Colonic mucosa (tissue), 4 donors: ENCODE data around the gene DSCAML1. TPM values are rescaled to one million over a fixed set of nuclear protein-coding genes. Genes with fewer than 3 reads are reported as not detected.
"Not testable (repeated sequence)": the region's sequence is repeated elsewhere in the genome, so short reads cannot be mapped to it uniquely, and the experiment has no call there.

Experiments used
- DNase-seq: peaks from one replicate; pipeline ENCODE4 v3.0.0-alpha.2; 2020
- H3K27ac ChIP-seq: fragments of 200-600 bp; one replicate; pipeline ENCODE4 v1.8.0; 2021
- H3K27me3 ChIP-seq: fragments of 200-600 bp; one replicate; pipeline ENCODE4 v1.8.0; 2021
- H3K36me3 ChIP-seq: fragments of 200-600 bp; one replicate; pipeline ENCODE4 v1.8.0; 2021
- H3K4me1 ChIP-seq: fragments of 200-600 bp; one replicate; pipeline ENCODE4 v1.8.0; 2021; ENCODE audit warnings: mild to moderate bottlenecking
- H3K4me3 ChIP-seq: fragments of 200-600 bp; one replicate; pipeline ENCODE4 v1.8.0; 2021
- H3K9ac ChIP-seq, 2 donors: one replicate each; pipeline ENCODE4 v1.7.0; 2013; ENCODE audit warnings: control low read depth in 2 of 2, low read depth in 2 of 2, low read length in 2 of 2
- H3K9me3 ChIP-seq: fragments of 200-600 bp; one replicate; pipeline ENCODE4 v1.8.0; 2021
- intact Hi-C: fragments of 100-400 bp; cut with DNase I; formaldehyde crosslinking; loops from one replicate; pipeline ENCODE4 v1.14.1; 2022
- total RNA-seq, 2 donors: library from RNA; stranded (reverse); fragmentation: NEBNext Ultra II Directional in 1 of 2; extraction: Animal tissue kit (Norgen Biotek cat#: 25700) in 1 of 2; gene quantifications; one replicate each; pipeline ENCODE4 v1.2.1, GENCODE V29; 2021
- TF ChIP-seq, protein P1 (sequence below): fragments of 200-600 bp; IDR thresholded peaks from one replicate; pipeline ENCODE4 v1.8.0; 2022; ENCODE audit warnings: antibody characterized with exemption, mild to moderate bottlenecking
- donor health status: healthy.
- donor health status: DM: no; HTN: no; CAD: no.
- donor health status: DM: no; HTN: no; CAD: no.

DSCAML1 gene
- total RNA-seq, 2 donors from 2014 or later: 1.2 to 4.3 TPM

DNA sequence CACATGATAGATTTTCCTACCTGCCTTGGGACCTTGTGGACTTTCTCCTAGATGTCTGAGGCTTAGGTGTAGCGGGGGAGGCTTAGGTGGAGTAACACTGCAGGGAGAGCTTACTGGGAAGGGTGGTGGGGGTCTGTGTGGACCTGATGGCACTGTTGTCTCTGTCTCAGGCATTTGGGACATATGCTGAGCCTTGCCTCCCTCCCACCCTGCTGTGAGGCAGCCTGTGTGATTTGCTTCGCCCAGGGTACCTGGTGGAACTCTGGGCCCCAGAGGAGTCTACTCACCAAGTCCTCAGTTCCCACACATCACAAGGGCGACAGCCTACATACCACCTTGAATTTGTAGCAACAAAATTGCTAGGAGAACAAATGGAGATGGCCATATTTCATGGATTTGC, 388.7 kb downstream of the DSCAML1 start:
- no peak for DNase-seq
- Histone ChIP-seq H3K27ac (no peak overlapping the region), H3K4me1 (no peaks in the 10 kb centered on the region), H3K9me3 (no peaks in the 10 kb centered on the region), H3K27me3 (no peaks in the 10 kb centered on the region), H3K36me3 (peaks cover 5% of the 10 kb centered on the region), H3K4me3 (no peak overlapping the region), H3K9ac (no peak overlapping the region)
- TF ChIP-seq, protein P1, sequence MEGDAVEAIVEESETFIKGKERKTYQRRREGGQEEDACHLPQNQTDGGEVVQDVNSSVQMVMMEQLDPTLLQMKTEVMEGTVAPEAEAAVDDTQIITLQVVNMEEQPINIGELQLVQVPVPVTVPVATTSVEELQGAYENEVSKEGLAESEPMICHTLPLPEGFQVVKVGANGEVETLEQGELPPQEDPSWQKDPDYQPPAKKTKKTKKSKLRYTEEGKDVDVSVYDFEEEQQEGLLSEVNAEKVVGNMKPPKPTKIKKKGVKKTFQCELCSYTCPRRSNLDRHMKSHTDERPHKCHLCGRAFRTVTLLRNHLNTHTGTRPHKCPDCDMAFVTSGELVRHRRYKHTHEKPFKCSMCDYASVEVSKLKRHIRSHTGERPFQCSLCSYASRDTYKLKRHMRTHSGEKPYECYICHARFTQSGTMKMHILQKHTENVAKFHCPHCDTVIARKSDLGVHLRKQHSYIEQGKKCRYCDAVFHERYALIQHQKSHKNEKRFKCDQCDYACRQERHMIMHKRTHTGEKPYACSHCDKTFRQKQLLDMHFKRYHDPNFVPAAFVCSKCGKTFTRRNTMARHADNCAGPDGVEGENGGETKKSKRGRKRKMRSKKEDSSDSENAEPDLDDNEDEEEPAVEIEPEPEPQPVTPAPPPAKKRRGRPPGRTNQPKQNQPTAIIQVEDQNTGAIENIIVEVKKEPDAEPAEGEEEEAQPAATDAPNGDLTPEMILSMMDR: no peak
- intact Hi-C loops: no loop called here

DNA sequence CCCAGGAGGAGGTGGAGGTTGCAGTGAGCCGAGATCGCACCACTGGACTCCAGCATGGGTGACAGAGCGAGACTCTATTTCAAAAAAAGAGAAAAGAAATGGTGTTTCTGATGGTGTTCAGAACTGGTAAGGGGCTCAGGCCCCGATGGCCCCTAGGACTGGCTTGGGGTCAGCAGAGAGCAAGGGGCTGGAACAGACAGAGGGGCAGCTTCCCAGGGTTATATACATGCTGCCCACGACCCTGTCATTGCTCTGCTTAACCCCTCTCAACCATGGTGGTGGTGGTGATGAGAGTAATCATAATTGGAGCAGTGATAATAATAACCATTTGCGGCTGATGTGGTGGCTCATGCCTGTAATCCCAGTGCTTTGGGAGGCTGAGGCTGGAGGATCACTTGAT, 390.0 kb downstream of the DSCAML1 start:
- no peak for DNase-seq
- Histone ChIP-seq H3K4me3 (no peak overlapping the region), H3K27me3 (no peaks in the 10 kb centered on the region), H3K36me3 (peaks cover 5% of the 10 kb centered on the region), H3K9me3 (no peaks in the 10 kb centered on the region), H3K9ac (no peak overlapping the region), H3K4me1 (no peaks in the 10 kb centered on the region), H3K27ac (no peak overlapping the region)
- TF ChIP-seq, protein P1: no peak
- intact Hi-C loops: no loop called here

DNA sequence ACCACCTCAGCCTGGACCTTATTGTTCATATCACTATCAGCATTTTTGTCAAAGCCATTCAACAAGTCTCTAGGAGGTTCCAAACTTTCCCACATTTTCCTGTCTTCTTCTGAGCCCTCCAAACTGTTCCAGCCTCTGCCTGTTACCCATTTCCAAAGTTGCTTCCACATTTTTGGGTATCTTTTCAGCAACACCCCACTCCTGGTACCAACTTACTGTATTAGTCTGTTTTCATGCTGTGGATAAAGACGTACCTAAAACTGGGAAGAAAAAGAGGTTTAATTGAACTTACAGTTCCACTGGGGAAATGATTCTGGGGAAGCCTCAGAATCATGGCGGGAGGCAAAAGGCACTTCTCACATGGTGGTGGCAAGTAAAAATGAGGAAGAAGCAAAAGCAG, 391.1 kb downstream of the DSCAML1 start:
- DNase-seq, H3K4me1 ChIP-seq, intact Hi-C loops: not testable (repeated sequence)

DNA sequence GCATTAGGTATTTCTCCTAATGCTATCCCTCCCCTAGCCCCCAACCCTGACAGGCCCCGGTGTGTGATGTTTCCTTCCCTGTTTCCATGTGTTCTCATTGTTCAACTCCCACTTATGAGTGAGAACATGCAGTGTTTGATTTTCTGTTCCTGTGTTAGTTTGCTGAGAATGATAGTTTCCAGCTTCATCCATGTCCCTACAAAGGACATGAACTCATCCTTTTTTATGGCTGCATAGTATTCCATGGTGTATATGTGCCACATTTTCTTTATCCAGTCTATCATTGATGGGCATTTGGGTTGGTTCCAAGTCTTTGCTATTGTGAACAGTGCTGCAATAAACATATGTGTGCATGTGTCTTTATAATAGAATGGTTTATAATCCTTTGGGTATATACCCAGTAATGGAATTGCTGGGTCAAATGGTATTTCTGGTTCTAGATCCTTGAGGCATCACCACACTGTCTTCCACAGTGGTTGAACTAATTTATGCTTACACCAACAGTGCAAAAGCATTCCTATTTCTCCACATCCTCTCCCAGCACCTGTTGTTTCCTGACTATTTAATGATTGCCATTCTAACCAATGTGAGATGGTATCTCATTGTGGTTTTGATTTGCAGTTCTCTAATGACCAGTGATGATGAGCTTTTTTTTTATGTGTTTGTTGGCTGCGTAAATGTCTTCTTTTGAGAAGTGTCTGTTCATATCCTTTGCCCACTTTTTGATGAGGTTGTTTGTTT, 397.7 kb downstream of the DSCAML1 start:
- H3K9me3 ChIP-seq, H3K9ac ChIP-seq, DNase-seq, H3K27me3 ChIP-seq, H3K27ac ChIP-seq, H3K36me3 ChIP-seq, intact Hi-C loops, H3K4me1 ChIP-seq, H3K4me3 ChIP-seq: not testable (repeated sequence)

More for the DNA sequence above, 391.1 kb downstream of the DSCAML1 start:
- H3K9ac ChIP-seq, H3K9me3 ChIP-seq, H3K27ac ChIP-seq, H3K27me3 ChIP-seq, H3K4me3 ChIP-seq, H3K36me3 ChIP-seq: not testable (repeated sequence)

DNA sequence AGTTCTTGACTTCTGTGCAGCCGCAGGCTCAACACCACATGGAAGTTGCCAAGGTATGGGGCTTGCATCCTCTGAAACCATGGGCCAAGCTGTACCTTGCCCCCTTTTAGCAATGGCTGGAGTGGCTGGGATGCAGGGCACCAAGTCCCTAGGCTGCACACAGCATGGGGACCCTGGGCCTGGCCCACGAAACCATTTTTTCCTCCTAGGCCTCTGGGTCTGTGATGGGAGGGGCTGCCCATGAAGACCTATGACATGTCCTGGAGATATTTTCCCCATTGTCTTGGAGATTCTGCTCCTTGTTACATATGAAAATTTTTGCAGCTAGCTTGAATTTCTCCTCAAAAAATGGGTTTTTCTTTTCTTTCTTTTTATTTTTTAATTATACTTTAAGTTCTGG, 398.4 kb downstream of the DSCAML1 start:
- H3K9ac ChIP-seq, H3K4me3 ChIP-seq, H3K36me3 ChIP-seq, DNase-seq, H3K27me3 ChIP-seq, H3K4me1 ChIP-seq, H3K27ac ChIP-seq, H3K9me3 ChIP-seq, intact Hi-C loops: not testable (repeated sequence)

DNA sequence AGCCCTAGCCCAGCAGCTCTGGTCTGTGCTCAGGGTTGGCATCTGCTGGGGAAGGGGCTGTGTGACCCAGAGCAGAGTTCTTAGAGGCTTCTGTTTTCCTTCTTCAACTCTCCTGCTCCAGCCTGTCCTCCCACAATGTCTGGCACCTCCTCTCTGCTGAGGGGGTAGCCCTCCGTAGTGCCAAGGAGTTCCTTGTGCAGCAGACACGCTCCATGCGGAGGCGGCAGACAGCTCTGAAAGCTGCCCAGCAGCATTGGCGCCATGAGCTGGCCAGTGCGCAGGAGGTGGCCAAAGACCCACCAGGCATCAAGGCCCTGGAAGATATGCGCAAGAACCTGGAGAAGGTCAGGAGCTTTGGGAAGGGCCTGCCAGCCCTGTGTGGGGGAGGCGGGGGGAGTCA, 400.0 kb downstream of the DSCAML1 start:
- intact Hi-C loops: no loop called here
- no peak for DNase-seq
- no peaks in the 10 kb centered on the region for H3K9me3 ChIP-seq
- TF ChIP-seq, protein P1: no peak
- H3K9ac ChIP-seq: no peak overlapping the region
- no peaks in the 10 kb centered on the region for H3K4me1 ChIP-seq
- no peaks in the 10 kb centered on the region for H3K27me3 ChIP-seq
- H3K4me3 ChIP-seq: no peak overlapping the region
- H3K27ac ChIP-seq: no peak overlapping the region
- no peaks in the 10 kb centered on the region for H3K36me3 ChIP-seq

DNA sequence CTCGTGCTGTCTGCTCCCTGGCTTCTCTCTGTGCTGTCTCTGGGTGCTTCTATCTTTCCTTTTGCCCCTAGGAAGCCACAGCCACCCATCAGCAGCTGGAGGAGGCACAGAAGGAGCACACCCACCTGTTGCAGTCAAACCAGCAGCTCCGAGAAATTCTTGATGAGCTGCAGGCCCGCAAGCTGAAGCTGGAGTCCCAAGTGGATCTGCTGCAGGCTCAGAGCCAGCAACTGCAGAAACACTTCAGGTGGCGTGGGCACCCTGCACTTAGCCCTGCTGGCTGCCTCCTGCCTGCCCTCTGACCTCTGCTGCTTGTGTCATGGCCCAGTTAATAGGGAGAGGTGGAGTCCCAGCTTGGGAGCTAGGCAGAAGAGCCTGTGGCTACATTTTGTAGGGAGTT, 401.5 kb downstream of the DSCAML1 start:
- DNase-seq: no peak
- TF ChIP-seq, protein P1: no peak
- intact Hi-C loops: no loop called here

More for the DNA sequence above, 401.5 kb downstream of the DSCAML1 start:
- Histone ChIP-seq H3K9me3 (no peaks in the 10 kb centered on the region), H3K4me1 (no peaks in the 10 kb centered on the region), H3K4me3 (no peak overlapping the region), H3K36me3 (no peaks in the 10 kb centered on the region), H3K27me3 (no peaks in the 10 kb centered on the region), H3K27ac (no peak overlapping the region), H3K9ac (no peak overlapping the region)
